ENCODE results near the gene CCL26. TPM values are rescaled to one million over a fixed set of nuclear protein-coding genes. Genes with fewer than 3 reads are reported as not detected.
"Not testable (repeated sequence)": the region's sequence is repeated elsewhere in the genome, so short reads cannot be mapped to it uniquely, and the experiment has no call there.

Gene CCL26
- total and polyA plus RNA-seq, 2 of the 13 experiments (the other 11 are each of a cell fraction or from before 2014, with no cell fraction given), result 0.16 TPM; not detected in 1

- H3K9ac ChIP-seq (ENCODE audit: insufficient read depth, low read depth, low read length); CTCF ChIA-PET (ENCODE audit: low intra/inter-chr PET ratio, low total read pairs); H3K4me2 ChIP-seq (ENCODE audit: low read depth, low read length); H3K79me2 ChIP-seq (ENCODE audit: insufficient read depth, low read length); H3K9me3 ChIP-seq (ENCODE audit: low read length); H3K36me3 ChIP-seq (replicated peaks in 1 of 2; ENCODE audit: control insufficient read depth in 1 of 2, insufficient read depth in 2 of 2, low read length in 2 of 2); in situ Hi-C loops (cut with HindIII; ENCODE audit: extremely low pct_ligation_motif_present, low pct_unique_long_range_greater_than_20kb); DNase-seq (ENCODE audit: low spot score); H3K27ac ChIP-seq (ENCODE audit: extremely low read length, insufficient read depth, low read length); H3K27me3 ChIP-seq (ENCODE audit: control insufficient read depth in 1 of 2, insufficient read depth in 2 of 2, low read length in 2 of 2); ATAC-seq; BruUV-seq (replicated peaks); H4K20me1 ChIP-seq (ENCODE audit: insufficient read depth, low read length); intact Hi-C loops (cut with micrococcal nuclease; ENCODE audit: unreplicated experiment); H3K4me3 ChIP-seq (replicated peaks in 1 of 3; ENCODE audit: insufficient read depth in 1 of 3, low read depth in 2 of 3, low read length in 3 of 3); POLR2A ChIA-PET; H2AFZ ChIP-seq (ENCODE audit: low read length); FAIRE-seq: not testable (repeated sequence)
- peaks cover 34% of the 10 kb centered on the region for H3K4me1 ChIP-seq (ENCODE audit: insufficient read depth, low read length)
- WGBS (ENCODE audit: low lambda C conversion rate), result 68% methylated on average over 7 of the region's 9 CpGs
- peak; percentile 37; the same call in 1 of the 2 replicates for TF ChIP-seq ZNF121 (CRISPR knock-in tag; IDR thresholded peaks at IDR 0.05)
Observed at GRCh38 chr7:75721922-75722321, 50.1 kb downstream of the CCL26 start.

GRCh38 chr7:75721426-75721825 is 50.6 kb downstream of the CCL26 start:
- FAIRE-seq (no peak), DNase-seq (ENCODE audit: low spot score) (no peak), ATAC-seq (no peak)
- Histone ChIP-seq H3K36me3 (replicated peaks in 1 of 2; ENCODE audit: control insufficient read depth in 1 of 2, insufficient read depth in 2 of 2, low read length in 2 of 2) (no peaks in the 10 kb centered on the region), H3K27ac (ENCODE audit: extremely low read length, insufficient read depth, low read length) (no peak overlapping the region), H3K79me2 (ENCODE audit: insufficient read depth, low read length) (no peaks in the 10 kb centered on the region), H2AFZ (ENCODE audit: low read length) (no peak overlapping the region), H3K4me2 (ENCODE audit: low read depth, low read length) (no peak overlapping the region), H3K9me3 (ENCODE audit: low read length) (no peaks in the 10 kb centered on the region), H3K9ac (ENCODE audit: insufficient read depth, low read depth, low read length) (no peak overlapping the region), H3K4me3 (replicated peaks in 1 of 3; ENCODE audit: insufficient read depth in 1 of 3, low read depth in 2 of 3, low read length in 3 of 3) (no peak overlapping the region), H4K20me1 (ENCODE audit: insufficient read depth, low read length) (no peaks in the 10 kb centered on the region; the same call in 1 of the 2 replicates), H3K4me1 (ENCODE audit: insufficient read depth, low read length) (peaks cover 32% of the 10 kb centered on the region), H3K27me3 (ENCODE audit: control insufficient read depth in 1 of 2, insufficient read depth in 2 of 2, low read length in 2 of 2) (no peaks in the 10 kb centered on the region)
- CTCF ChIA-PET (ENCODE audit: low intra/inter-chr PET ratio, low total read pairs), result no interaction called here
- POLR2A ChIA-PET, result no interaction called here
- TF ChIP-seq SNAPC4 (CRISPR knock-in tag; IDR thresholded peaks at IDR 0.05) (no peak), ZFP36L2 (CRISPR knock-in tag; IDR thresholded peaks at IDR 0.05) (no peak), ZNF580 (CRISPR knock-in tag; IDR thresholded peaks at IDR 0.05; ENCODE audit: borderline replicate concordance, low read depth) (no peak), AHR (CRISPR knock-in tag; IDR thresholded peaks at IDR 0.05) (no peak), HIVEP1 (CRISPR knock-in tag; IDR thresholded peaks at IDR 0.05) (no peak), TARDBP (CRISPR knock-in tag; IDR thresholded peaks at IDR 0.05) (no peak), TOPORS (CRISPR knock-in tag; IDR thresholded peaks at IDR 0.05) (no peak), HNF1B (CRISPR knock-in tag; IDR thresholded peaks at IDR 0.05) (no peak), ZNF143 (CRISPR knock-in tag; IDR thresholded peaks at IDR 0.05) (no peak)
- in situ Hi-C loops (cut with HindIII; ENCODE audit: extremely low pct_ligation_motif_present, low pct_unique_long_range_greater_than_20kb) (no loop called here), intact Hi-C loops (cut with micrococcal nuclease; ENCODE audit: unreplicated experiment) (no loop called here)
- BruUV-seq (replicated peaks), result no TSS peak
- WGBS (ENCODE audit: low lambda C conversion rate), result 37% methylated on average over 2 of the region's 2 CpGs

Data from HepG2 (cell line).